ENCODE data around the gene TBCD. TPM values are rescaled to one million over a fixed set of nuclear protein-coding genes. Genes with fewer than 3 reads are reported as not detected.

TBCD gene
- total and polyA plus RNA-seq, 5 donors from 2014 or later = 39.2 to 146 (median 86.4) TPM

DNA sequence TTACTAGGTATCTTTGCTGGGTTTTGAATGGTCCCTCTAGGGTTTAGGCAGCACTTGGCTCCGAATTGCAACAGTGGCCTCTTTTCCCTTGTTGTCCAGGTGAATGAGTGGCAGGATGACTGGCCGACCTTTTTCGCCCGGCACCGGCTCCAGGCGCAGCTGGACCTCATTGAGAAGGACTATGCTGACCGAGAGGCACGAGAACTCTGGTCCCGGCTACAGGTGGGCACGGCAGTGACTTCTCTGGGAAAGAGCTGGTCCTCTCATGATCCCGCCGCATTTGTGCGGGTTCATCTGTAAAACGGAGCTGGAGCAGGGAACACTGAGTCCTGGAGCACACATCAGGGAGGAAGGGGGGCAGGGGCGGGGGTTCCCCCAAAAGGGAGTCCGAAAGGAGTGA is 3.1 kb upstream of the TBCD start:
- DNase-seq (no peak), ATAC-seq (ENCODE audit: low read depth in 2 of 2) (no peak)
- no peaks in the 10 kb centered on the region for H3K36me3 ChIP-seq (ENCODE audit: control insufficient read depth, insufficient read depth, low read length)
- H3K9me3 ChIP-seq (ENCODE audit: control insufficient read depth in 2 of 2, low read length in 2 of 2) = peaks cover 0 to 2% of the 10 kb centered on the region in 2 experiments
- H3K4me1 ChIP-seq (ENCODE audit: control insufficient read depth, insufficient read depth, low read length, poor library complexity, severe bottlenecking) = peaks cover 10% of the 10 kb centered on the region
- Mint-ChIP-seq H3K9me3 (peaks cover 0 to 7% (median 3%) of the 10 kb centered on the region in 7 donors), H3K27me3 (peaks cover 8% of the 10 kb centered on the region), H3K27ac (peak overlapping the region in 1 of 3 donors; percentile 60), H3K4me3 (peak overlapping the region in 2 of 4 donors; percentile 75 to 78), H3K4me1 (peaks cover 0 to 12% (median 7%) of the 10 kb centered on the region in 4 donors), H3K36me3 (no peaks in the 10 kb centered on the region)
- H3K4me3 ChIP-seq (ENCODE audit: low read depth, low read length) = no peak overlapping the region
- no peak overlapping the region for H3K27ac ChIP-seq (ENCODE audit: insufficient read depth, low read length, poor library complexity, severe bottlenecking)
- H3K27me3 ChIP-seq (ENCODE audit: control insufficient read depth, insufficient read depth, low read length) = no peaks in the 10 kb centered on the region

DNA sequence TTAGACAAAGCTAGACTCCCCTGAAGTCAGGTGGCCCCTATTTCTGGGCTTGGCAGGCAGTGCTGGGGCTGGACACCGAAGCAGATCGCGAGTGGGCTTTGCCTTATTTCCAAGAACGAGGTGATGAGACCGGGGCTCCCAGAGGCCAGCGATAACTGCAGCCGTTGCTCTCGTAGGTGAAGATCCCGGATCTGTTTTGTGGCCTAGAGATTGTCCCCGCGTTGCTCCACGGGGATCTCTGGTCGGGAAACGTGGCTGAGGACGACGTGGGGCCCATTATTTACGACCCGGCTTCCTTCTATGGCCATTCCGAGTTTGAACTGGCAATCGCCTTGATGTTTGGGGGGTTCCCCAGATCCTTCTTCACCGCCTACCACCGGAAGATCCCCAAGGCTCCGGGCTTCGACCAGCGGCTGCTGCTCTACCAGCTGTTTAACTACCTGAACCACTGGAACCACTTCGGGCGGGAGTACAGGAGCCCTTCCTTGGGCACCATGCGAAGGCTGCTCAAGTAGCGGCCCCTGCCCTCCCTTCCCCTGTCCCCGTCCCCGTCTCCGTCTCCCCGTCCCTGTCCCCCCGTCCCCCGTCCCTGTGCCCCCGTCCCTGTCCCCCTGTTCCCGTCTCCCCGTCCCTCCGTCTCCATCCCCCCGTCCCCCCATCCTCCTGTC is 1.5 kb upstream of the TBCD start:
- Mint-ChIP-seq H3K4me1 (peaks cover 0 to 27% (median 11%) of the 10 kb centered on the region in 4 donors), H3K27ac (peak overlapping the region in 2 of 3 donors; percentile 9 to 62), H3K4me3 (peak overlapping the region; percentile 77 to 94 (median 78)), H3K27me3 (peaks cover 4% of the 10 kb centered on the region), H3K9me3 (peaks cover 0 to 7% (median 2%) of the 10 kb centered on the region in 7 donors), H3K36me3 (peaks cover 1% of the 10 kb centered on the region)
- Histone ChIP-seq H3K9me3 (ENCODE audit: control insufficient read depth in 2 of 2, low read length in 2 of 2) (peaks cover 0 to 2% of the 10 kb centered on the region in 2 experiments), H3K27me3 (ENCODE audit: control insufficient read depth, insufficient read depth, low read length) (no peaks in the 10 kb centered on the region), H3K4me3 (ENCODE audit: low read depth, low read length) (no peak overlapping the region), H3K27ac (ENCODE audit: insufficient read depth, low read length, poor library complexity, severe bottlenecking) (no peak overlapping the region), H3K4me1 (ENCODE audit: control insufficient read depth, insufficient read depth, low read length, poor library complexity, severe bottlenecking) (peaks cover 12% of the 10 kb centered on the region), H3K36me3 (ENCODE audit: control insufficient read depth, insufficient read depth, low read length) (no peaks in the 10 kb centered on the region)
- DNase-seq = peak in 1 of 3 donors; percentile 6
- no peak for ATAC-seq (ENCODE audit: low read depth in 2 of 2)

DNA sequence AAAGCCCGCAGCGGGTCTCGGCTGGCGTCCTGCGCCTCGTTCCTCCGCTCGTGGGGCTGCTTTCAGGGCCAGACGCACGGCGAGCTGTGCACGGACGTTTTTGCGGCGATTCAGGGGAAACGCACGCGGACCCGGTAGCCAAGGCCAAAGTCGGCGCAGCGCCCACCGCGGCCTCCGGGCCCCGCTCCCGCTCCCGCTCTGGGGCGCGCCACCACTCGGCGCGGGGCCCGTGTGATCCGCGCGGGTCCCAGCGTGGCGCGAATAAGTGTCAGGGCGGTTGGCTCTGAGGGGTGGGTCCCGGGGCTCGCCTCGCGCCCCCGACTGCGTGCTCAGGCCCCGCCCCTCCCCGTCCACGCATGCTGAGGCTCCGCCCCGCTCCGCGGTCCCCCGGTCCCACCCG is 694 bp upstream of the TBCD start:
- no peak for DNase-seq
- peaks cover 3% of the 10 kb centered on the region for H3K27me3 Mint-ChIP-seq
- H3K27me3 ChIP-seq (ENCODE audit: control insufficient read depth, insufficient read depth, low read length) = no peaks in the 10 kb centered on the region
- no peak overlapping the region for H3K27ac ChIP-seq (ENCODE audit: insufficient read depth, low read length, poor library complexity, severe bottlenecking)
- no peaks in the 10 kb centered on the region for H3K36me3 ChIP-seq (ENCODE audit: control insufficient read depth, insufficient read depth, low read length)
- H3K9me3 Mint-ChIP-seq = peaks cover 0 to 7% (median 0%) of the 10 kb centered on the region in 7 donors
- no peak overlapping the region for H3K27ac Mint-ChIP-seq
- no peak overlapping the region for H3K4me3 ChIP-seq (ENCODE audit: low read depth, low read length)
- peaks cover 12% of the 10 kb centered on the region for H3K4me1 ChIP-seq (ENCODE audit: control insufficient read depth, insufficient read depth, low read length, poor library complexity, severe bottlenecking)
- no peak for ATAC-seq (ENCODE audit: low read depth in 2 of 2)
- no peaks in the 10 kb centered on the region for H3K9me3 ChIP-seq (ENCODE audit: control insufficient read depth in 2 of 2, low read length in 2 of 2)
- peak overlapping the region in 1 of 4 donors; percentile 24 for H3K4me3 Mint-ChIP-seq
- peaks cover 5% of the 10 kb centered on the region for H3K36me3 Mint-ChIP-seq
- H3K4me1 Mint-ChIP-seq = peaks cover 0 to 32% (median 16%) of the 10 kb centered on the region in 4 donors

DNA sequence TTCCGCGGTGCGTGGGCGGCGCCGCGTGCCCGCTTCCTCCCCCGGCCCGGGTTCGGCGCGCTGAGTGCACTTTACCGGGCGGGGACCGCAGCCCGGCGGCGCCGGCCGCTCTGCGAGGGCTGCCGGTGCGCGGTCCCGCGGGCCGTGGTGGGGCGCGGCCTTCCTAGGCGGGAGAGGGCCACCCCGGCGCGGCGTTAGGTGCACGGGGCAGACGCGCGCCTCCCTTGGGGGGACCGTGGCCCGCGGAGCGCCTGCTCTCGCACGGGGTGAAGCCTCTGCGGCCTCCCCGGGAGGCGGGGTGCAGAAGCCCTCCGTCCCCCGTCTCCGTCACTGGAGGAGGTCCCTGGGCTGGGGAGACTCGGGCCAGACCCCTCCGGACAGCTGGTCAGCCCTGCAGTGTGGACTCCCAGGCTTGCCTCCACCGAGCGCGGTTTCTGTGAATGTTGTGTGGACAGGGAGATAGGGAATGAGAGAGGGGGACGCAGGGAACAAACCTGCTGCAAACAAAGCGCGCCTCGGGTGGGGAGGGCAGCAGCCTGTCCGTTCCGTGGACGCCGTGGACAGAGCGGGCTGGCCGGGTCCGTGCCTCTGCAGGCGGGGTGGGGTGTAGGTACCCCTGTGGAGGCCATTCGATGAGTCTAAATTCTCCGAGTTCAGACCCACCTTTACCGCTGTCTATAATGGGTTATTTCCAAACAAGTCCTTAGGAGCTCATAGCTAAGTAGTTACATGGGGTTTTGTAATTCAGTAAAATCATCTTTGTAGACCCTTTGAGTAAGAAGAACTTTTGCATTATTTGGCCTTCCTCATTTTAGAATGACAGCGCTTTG is 721 bp downstream of the TBCD start:
- H3K4me1 Mint-ChIP-seq = peaks cover 0 to 32% (median 16%) of the 10 kb centered on the region in 4 donors
- peak overlapping the region; percentile 44 for H3K4me3 ChIP-seq (ENCODE audit: low read depth, low read length)
- DNase-seq = no peak
- H3K27me3 Mint-ChIP-seq = no peaks in the 10 kb centered on the region
- H3K4me3 Mint-ChIP-seq = peak overlapping the region; percentile 83 to 92 (median 86)
- H3K36me3 Mint-ChIP-seq = peaks cover 13% of the 10 kb centered on the region
- peaks cover 0 to 4% (median 0%) of the 10 kb centered on the region in 7 donors for H3K9me3 Mint-ChIP-seq
- H3K27ac ChIP-seq (ENCODE audit: insufficient read depth, low read length, poor library complexity, severe bottlenecking) = peak overlapping the region; percentile 74
- peaks cover 12% of the 10 kb centered on the region for H3K4me1 ChIP-seq (ENCODE audit: control insufficient read depth, insufficient read depth, low read length, poor library complexity, severe bottlenecking)
- H3K27me3 ChIP-seq (ENCODE audit: control insufficient read depth, insufficient read depth, low read length) = no peaks in the 10 kb centered on the region
- H3K36me3 ChIP-seq (ENCODE audit: control insufficient read depth, insufficient read depth, low read length) = peaks cover 2% of the 10 kb centered on the region
- H3K27ac Mint-ChIP-seq = peak overlapping the region in 1 of 3 donors; percentile 81
- no peaks in the 10 kb centered on the region for H3K9me3 ChIP-seq (ENCODE audit: control insufficient read depth in 2 of 2, low read length in 2 of 2)
- ATAC-seq (ENCODE audit: low read depth in 2 of 2) = peak; percentile 6

DNA sequence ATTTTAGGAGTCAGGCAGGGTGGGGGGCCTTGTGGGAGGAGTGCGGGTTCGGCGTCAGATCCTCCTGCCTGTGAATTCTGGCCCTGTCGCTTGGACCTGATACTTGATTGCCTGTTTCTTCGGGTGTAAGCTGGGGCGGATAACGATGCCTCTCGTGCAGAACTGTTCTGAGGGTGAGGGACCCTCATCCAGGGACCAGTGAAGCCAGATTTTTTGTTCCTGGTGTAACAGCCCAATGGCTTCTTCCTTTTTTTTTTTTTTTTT is 1.3 kb downstream of the TBCD start:
- peaks cover 2% of the 10 kb centered on the region for H3K36me3 ChIP-seq (ENCODE audit: control insufficient read depth, insufficient read depth, low read length)
- DNase-seq = no peak
- H3K27me3 ChIP-seq (ENCODE audit: control insufficient read depth, insufficient read depth, low read length) = no peaks in the 10 kb centered on the region
- Mint-ChIP-seq H3K9me3 (peaks cover 0 to 4% (median 0%) of the 10 kb centered on the region in 7 donors), H3K4me1 (peaks cover 0 to 32% (median 16%) of the 10 kb centered on the region in 4 donors), H3K27ac (peak overlapping the region in 1 of 3 donors; percentile 77), H3K4me3 (peak overlapping the region; percentile 83 to 92 (median 86)), H3K27me3 (no peaks in the 10 kb centered on the region), H3K36me3 (peaks cover 13% of the 10 kb centered on the region)
- peak overlapping the region; percentile 44 for H3K4me3 ChIP-seq (ENCODE audit: low read depth, low read length)
- no peaks in the 10 kb centered on the region for H3K9me3 ChIP-seq (ENCODE audit: control insufficient read depth in 2 of 2, low read length in 2 of 2)
- H3K27ac ChIP-seq (ENCODE audit: insufficient read depth, low read length, poor library complexity, severe bottlenecking) = no peak overlapping the region
- peaks cover 12% of the 10 kb centered on the region for H3K4me1 ChIP-seq (ENCODE audit: control insufficient read depth, insufficient read depth, low read length, poor library complexity, severe bottlenecking)
- no peak for ATAC-seq (ENCODE audit: low read depth in 2 of 2)

DNA sequence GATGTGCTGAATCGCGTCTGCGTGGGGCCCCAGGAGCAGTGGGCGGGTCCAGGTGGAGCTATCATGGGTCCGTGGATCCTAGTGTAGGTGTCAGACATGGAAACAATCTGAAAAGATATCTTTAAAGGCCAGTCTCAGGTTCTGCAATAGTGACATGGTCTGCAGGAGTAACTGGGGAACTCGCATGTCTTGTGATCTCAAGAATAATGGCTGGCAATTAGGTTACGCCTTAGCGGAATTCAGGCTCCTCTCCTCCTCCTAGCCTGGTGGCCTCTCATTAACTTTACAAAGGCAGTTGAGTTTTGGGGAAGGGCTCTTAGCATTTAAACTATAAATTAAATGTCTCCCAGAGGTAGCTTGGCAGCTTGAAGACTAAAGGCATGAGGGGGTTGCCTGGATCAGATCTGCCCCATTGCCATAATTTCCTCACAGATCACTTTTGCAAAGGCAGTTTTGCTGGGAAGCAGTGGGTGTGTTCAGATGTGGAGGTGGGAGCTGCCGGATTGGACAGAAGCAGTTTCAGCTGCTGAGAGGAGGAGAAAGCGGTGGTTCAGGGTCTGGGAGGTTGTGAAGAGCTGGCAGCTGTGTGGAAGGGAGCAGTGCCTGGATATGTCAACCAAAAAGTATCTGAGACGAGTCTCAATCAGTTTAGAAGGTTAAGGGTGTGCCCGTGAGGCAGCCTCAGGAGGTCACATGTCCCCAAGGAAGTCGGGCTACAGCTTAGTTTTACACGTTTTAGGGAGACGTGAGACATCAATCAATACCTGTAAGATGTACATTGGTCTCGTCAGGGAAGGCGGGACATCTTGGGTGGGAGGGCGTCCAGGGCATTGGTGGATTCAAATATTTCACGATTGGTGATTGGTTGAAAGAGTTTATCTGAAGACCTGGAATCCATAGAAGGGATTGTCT is 2.7 kb downstream of the TBCD start:
- H3K4me1 ChIP-seq (ENCODE audit: control insufficient read depth, insufficient read depth, low read length, poor library complexity, severe bottlenecking) = peaks cover 12% of the 10 kb centered on the region
- ATAC-seq (ENCODE audit: low read depth in 2 of 2) = no peak

DNA sequence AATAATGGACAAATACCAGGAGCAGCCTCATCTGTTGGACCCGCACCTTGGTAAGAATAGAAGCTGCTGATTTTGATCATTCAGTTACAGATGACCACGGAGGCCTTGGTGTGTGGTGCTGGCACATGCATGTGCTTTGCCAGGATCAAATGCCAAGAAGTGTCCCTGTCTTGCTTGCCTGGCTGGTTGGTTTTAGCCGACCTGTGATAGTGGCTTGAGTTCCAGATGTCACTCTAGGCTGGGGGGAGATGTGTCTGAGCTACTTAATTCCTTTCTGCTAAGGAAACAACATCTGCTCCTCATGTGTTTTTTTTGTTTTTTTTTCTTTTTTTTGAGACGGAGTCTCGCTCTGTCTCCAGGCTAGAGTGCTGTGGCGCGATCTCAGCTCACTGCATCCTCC is 4.3 kb downstream of the TBCD start:
- no peaks in the 10 kb centered on the region for H3K27me3 Mint-ChIP-seq

More for the DNA sequence above, 2.7 kb downstream of the TBCD start:
- Mint-ChIP-seq H3K4me3 (peak overlapping the region; percentile 64 to 92 (median 74)), H3K27ac (peak overlapping the region in 1 of 3 donors; percentile 31), H3K36me3 (peaks cover 13% of the 10 kb centered on the region), H3K4me1 (peaks cover 0 to 32% (median 16%) of the 10 kb centered on the region in 4 donors), H3K9me3 (no peaks in the 10 kb centered on the region), H3K27me3 (no peaks in the 10 kb centered on the region)
- H3K27ac ChIP-seq (ENCODE audit: insufficient read depth, low read length, poor library complexity, severe bottlenecking) = no peak overlapping the region
- H3K4me3 ChIP-seq (ENCODE audit: low read depth, low read length) = no peak overlapping the region
- no peaks in the 10 kb centered on the region for H3K9me3 ChIP-seq (ENCODE audit: control insufficient read depth in 2 of 2, low read length in 2 of 2)
- H3K27me3 ChIP-seq (ENCODE audit: control insufficient read depth, insufficient read depth, low read length) = no peaks in the 10 kb centered on the region
- peaks cover 2% of the 10 kb centered on the region for H3K36me3 ChIP-seq (ENCODE audit: control insufficient read depth, insufficient read depth, low read length)
- DNase-seq = peak in 1 of 3 donors; percentile 28

More for the DNA sequence above, 4.3 kb downstream of the TBCD start:
- no peak for ATAC-seq (ENCODE audit: low read depth in 2 of 2)
- Histone ChIP-seq H3K27me3 (ENCODE audit: control insufficient read depth, insufficient read depth, low read length) (no peaks in the 10 kb centered on the region), H3K36me3 (ENCODE audit: control insufficient read depth, insufficient read depth, low read length) (peaks cover 6% of the 10 kb centered on the region), H3K27ac (ENCODE audit: insufficient read depth, low read length, poor library complexity, severe bottlenecking) (no peak overlapping the region), H3K9me3 (ENCODE audit: control insufficient read depth in 2 of 2, low read length in 2 of 2) (no peaks in the 10 kb centered on the region), H3K4me1 (ENCODE audit: control insufficient read depth, insufficient read depth, low read length, poor library complexity, severe bottlenecking) (peaks cover 12% of the 10 kb centered on the region), H3K4me3 (ENCODE audit: low read depth, low read length) (no peak overlapping the region)
- Mint-ChIP-seq H3K4me3 (peak overlapping the region in 1 of 4 donors; percentile 16), H3K9me3 (no peaks in the 10 kb centered on the region), H3K27ac (no peak overlapping the region), H3K36me3 (peaks cover 19% of the 10 kb centered on the region), H3K4me1 (peaks cover 7 to 32% (median 16%) of the 10 kb centered on the region in 4 donors)
- DNase-seq = no peak
